B cell (primary cell): Measurements from ENCODE around the gene LAMA3. TPM values are rescaled to one million over a fixed set of nuclear protein-coding genes. Genes with fewer than 3 reads are reported as not detected.

Experiments used
- ATAC-seq: fragments of 200-7000 bp; cut with Tn5 transposase; one replicate; pipeline ENCODE4 v1.10.0; 2021; ENCODE audit warnings: low read depth, mild to moderate bottlenecking, moderate number of reproducible peaks, moderate library complexity
- CTCF ChIA-PET: fragments of 350-600 bp; sonication (Branson Sonifier 250); formaldehyde crosslinking; loops from one replicate; lab custom pipeline; 2021; ENCODE audit warnings: antibody characterized with exemption, inconsistent platforms; lab: Charles Lee
- POLR2A ChIA-PET: fragments of 350-600 bp; sonication (Branson Sonifier 250); formaldehyde crosslinking; loops from one replicate; lab custom pipeline; 2021; ENCODE audit warnings: antibody characterized with exemption; lab: Charles Lee
- DNase-seq: peaks from one replicate; pipeline ENCODE4 v3.0.0; 2013
- H2AFZ ChIP-seq: 2 replicates; pipeline ENCODE4 v1.6.1; 2012; ENCODE audit warnings: mild to moderate bottlenecking, low read depth, low read length; ENCODE audit not compliant: insufficient read depth, poor library complexity, severe bottlenecking
- H3K27ac ChIP-seq, 2 donors: 1 replicate in 1 of 2; 2 replicates in 1 of 2; pipeline ENCODE4 v1.5.1; 2012 to 2013; ENCODE audit warnings: low read length in 2 of 2, mild to moderate bottlenecking in 2 of 2, moderate library complexity in 1 of 2
- H3K27me3 ChIP-seq, 4 experiments: fragments of 200-600 bp in 1 of 4; sonication (generic) in 1 of 4; replicated peaks in 1 of 4; 1 replicate in 2 of 4; 2 replicates in 2 of 4; pipeline versions ENCODE4 v1.6.1 to v1.7.0; 2013 to 2016; ENCODE audit warnings: low read length in 3 of 4, mild to moderate bottlenecking in 2 of 4, mixed read lengths in 1 of 4, moderate library complexity in 1 of 4; ENCODE audit not compliant: insufficient read depth in 4 of 4, control insufficient read depth in 3 of 4; ENCODE audit errors: control extremely low read depth in 1 of 4
- H3K36me3 ChIP-seq, 2 experiments: replicated peaks in 1 of 2; 1 replicate in 1 of 2; 2 replicates in 1 of 2; pipeline versions ENCODE4 v1.6.1 to v1.7.1; 2013; ENCODE audit warnings: low read length in 1 of 2; ENCODE audit not compliant: insufficient read depth in 2 of 2, control insufficient read depth in 1 of 2; ENCODE audit errors: control extremely low read depth in 1 of 2, extremely low read depth in 1 of 2
- H3K4me1 ChIP-seq, 2 donors: fragments of 200-600 bp in 1 of 2; sonication (generic) in 1 of 2; 1 replicate in 1 of 2; 2 replicates in 1 of 2; pipeline versions ENCODE4 v1.5.1 to v1.6.1; 2013 to 2017; ENCODE audit warnings: low read length in 2 of 2; ENCODE audit not compliant: control insufficient read depth in 2 of 2, insufficient read depth in 2 of 2
- H3K4me2 ChIP-seq: replicated peaks from 2 replicates; pipeline ENCODE3; 2012; ENCODE audit warnings: mild to moderate bottlenecking, low read depth, low read length; ENCODE audit not compliant: poor library complexity, severe bottlenecking
- H3K4me3 ChIP-seq, 5 experiments: fragments of 200-600 bp in 1 of 5; sonication (generic) in 1 of 5; 1 replicate in 3 of 5; 2 replicates in 2 of 5; pipeline versions ENCODE4 v1.5.1 to v1.7.0; 2011 to 2016; ENCODE audit warnings: low read length in 4 of 5, mild to moderate bottlenecking in 4 of 5, low read depth in 2 of 5, control low read depth in 1 of 5, moderate library complexity in 1 of 5; ENCODE audit not compliant: insufficient read depth in 1 of 5; ENCODE audit errors: control extremely low read depth in 1 of 5, extremely low read depth in 1 of 5
- H3K79me2 ChIP-seq: fragments of 200-600 bp; sonication (generic); one replicate; pipeline ENCODE4 v1.6.0; 2016; ENCODE audit warnings: low read length; ENCODE audit not compliant: control insufficient read depth, insufficient read depth
- H3K9ac ChIP-seq: fragments of 200-600 bp; sonication (generic); 2 replicates; pipeline ENCODE4 v1.6.1; 2017; ENCODE audit warnings: mild to moderate bottlenecking, low read length, moderate library complexity
- H3K9me3 ChIP-seq, 3 donors: one replicate each; pipeline versions ENCODE4 v1.6.1 to v1.7.1; 2013; ENCODE audit warnings: low read length in 2 of 3; ENCODE audit not compliant: control insufficient read depth in 2 of 3, insufficient read depth in 1 of 3; ENCODE audit errors: control extremely low read depth in 1 of 3
- H4K20me1 ChIP-seq: 2 replicates; pipeline ENCODE4 v1.6.0; 2012; ENCODE audit warnings: mild to moderate bottlenecking, low read length; ENCODE audit not compliant: insufficient read depth, control insufficient read depth, poor library complexity, severe bottlenecking
- H3K27ac Mint-ChIP-seq: one replicate; pipeline ENCODE4 v1.8.0; 2021; ENCODE audit warnings: mixed read lengths
- H3K27me3 Mint-ChIP-seq: one replicate; pipeline ENCODE4 v1.8.0; 2021; ENCODE audit warnings: mixed read lengths
- H3K4me1 Mint-ChIP-seq: one replicate; pipeline ENCODE4 v1.8.0; 2021; ENCODE audit warnings: mixed read lengths
- H3K4me3 Mint-ChIP-seq: one replicate; pipeline ENCODE4 v1.8.0; 2021; ENCODE audit warnings: mixed read lengths
- H3K9me3 Mint-ChIP-seq: one replicate; pipeline ENCODE4 v1.8.0; 2022; ENCODE audit warnings: mixed read lengths; ENCODE audit not compliant: insufficient read depth
- CTCF ChIP-seq: fragments of 200-600 bp; IDR thresholded peaks from one replicate; pipeline ENCODE4 v1.8.0; 2022; ENCODE audit warnings: antibody characterized with exemption, mild to moderate bottlenecking
- EZH2 ChIP-seq: IDR thresholded peaks from 2 replicates; pipeline ENCODE4 v1.6.1; 2012; ENCODE audit warnings: borderline replicate concordance, low read depth, mild to moderate bottlenecking, moderate library complexity, low read length; ENCODE audit not compliant: insufficient read depth, poor library complexity, severe bottlenecking
- WGBS: methylation state at CpG from one replicate; pipeline ENCODE4 v1.1.5; 2013; ENCODE audit warnings: missing lambda C conversion rate; ENCODE audit not compliant: insufficient coverage; 5-methylcytosine and 5-hydroxymethylcytosine counted together
- intact Hi-C: fragments of 100-400 bp; cut with micrococcal nuclease; formaldehyde crosslinking; loops from one replicate; pipeline ENCODE4 v1.10.0; 2022
- polyA plus RNA-seq: library from polyadenylated mRNA; depleted of rRNA; stranded (reverse); fragments of >200 nt; gene quantifications from 2 replicates; pipeline ENCODE4 v1.2.3, GENCODE V29; 2012
- total RNA-seq, 2 donors: library from RNA; stranded (reverse); fragments of 120-200 nt in 1 of 2; gene quantifications; 1 replicate in 1 of 2; 2 replicates in 1 of 2; pipeline versions ENCODE4 v1.2.3 to v1.2.4, GENCODE V29; 2013 to 2022

The LAMA3 gene
- total and polyA plus RNA-seq, 2 donors (not counting 1 experiment from before 2014, with no cell fraction given), result 0.03 to 0.32 TPM

GRCh38 chr18:23966909-23967308 is 277.7 kb downstream of the LAMA3 start:
- peak overlapping the region; percentile 78 for H3K4me3 Mint-ChIP-seq

More at GRCh38 chr18:23966909-23967308, 277.7 kb downstream of the LAMA3 start:
- CTCF ChIA-PET, result interaction anchor here (0.7 to 1.3 kb wide), 3 partner anchors 31 to 172 kb away, joined by 3 to 7 read pairs (median 3); partner anchors contain the start of gene CABYR
- Histone ChIP-seq H3K36me3 (no peaks in the 10 kb centered on the region), H3K9ac (peak overlapping the region; percentile 29), H2AFZ (no peak overlapping the region), H3K27me3 (no peaks in the 10 kb centered on the region), H3K9me3 (peaks cover 0 to 7% (median 0%) of the 10 kb centered on the region in 3 donors), H4K20me1 (no peaks in the 10 kb centered on the region), H3K27ac (no peak overlapping the region), H3K4me3 (no peak overlapping the region), H3K4me2 (peak overlapping the region; percentile 67), H3K4me1 (peaks cover 71 to 84% of the 10 kb centered on the region in 2 donors), H3K79me2 (no peaks in the 10 kb centered on the region)
- peak overlapping the region; percentile 86 for H3K27ac Mint-ChIP-seq
- POLR2A ChIA-PET, result interaction anchor here (0.8 kb wide), 1 partner anchor 14 kb away, joined by 3 read pairs; no protein-coding TSS in a partner anchor
- peaks cover 78% of the 10 kb centered on the region for H3K4me1 Mint-ChIP-seq
- ATAC-seq, result no peak
- 94% methylated on average over 4 of the region's 8 CpGs for WGBS
- no peaks in the 10 kb centered on the region for H3K27me3 Mint-ChIP-seq
- TF ChIP-seq CTCF, result no peak
- no peak for TF ChIP-seq EZH2
- no peak for DNase-seq
- no peaks in the 10 kb centered on the region for H3K9me3 Mint-ChIP-seq
- intact Hi-C loops, result no loop called here
